CD4-positive, alpha-beta T cell (primary cell): ENCODE data around the gene COL4A3. TPM values are rescaled to one million over a fixed set of nuclear protein-coding genes. Genes with fewer than 3 reads are reported as not detected.

Experiments used
- ATAC-seq: fragments of 200-7000 bp; cut with Tn5 transposase; one replicate; pipeline ENCODE4 v1.10.0; 2022; ENCODE audit warnings: mild to moderate bottlenecking; ENCODE audit not compliant: poor library complexity
- CTCF ChIA-PET: fragments of 350-600 bp; sonication (Branson Sonifier 250); formaldehyde crosslinking; loops from one replicate; lab custom pipeline; 2021; ENCODE audit warnings: antibody characterized with exemption, inconsistent platforms; lab: Charles Lee
- POLR2A ChIA-PET: fragments of 350-600 bp; sonication (Branson Sonifier 250); formaldehyde crosslinking; loops from one replicate; lab custom pipeline; 2021; ENCODE audit warnings: antibody characterized with exemption, inconsistent platforms; lab: Charles Lee
- DNase-seq, 14 experiments: peaks; one replicate each; pipeline ENCODE4 v3.0.0-alpha.2; 2013 to 2020; ENCODE audit warnings: mixed read lengths in 2 of 14
- H3K27ac ChIP-seq, 2 donors: one replicate each; pipeline versions ENCODE4 v1.5.1 to v1.7.0; 2013; ENCODE audit warnings: low read length in 2 of 2, low read depth in 1 of 2, mild to moderate bottlenecking in 1 of 2
- H3K27me3 ChIP-seq, 2 experiments: 1 replicate in 1 of 2; 2 replicates in 1 of 2; pipeline versions ENCODE4 v1.6.1 to v1.7.0; 2013; ENCODE audit warnings: low read length in 2 of 2, control low read depth in 1 of 2, mild to moderate bottlenecking in 1 of 2, moderate library complexity in 1 of 2; ENCODE audit not compliant: insufficient read depth in 2 of 2, control insufficient read depth in 1 of 2
- H3K36me3 ChIP-seq: one replicate; pipeline ENCODE4 v1.6.1; 2013; ENCODE audit warnings: low read length, control low read depth; ENCODE audit not compliant: insufficient read depth
- H3K4me1 ChIP-seq: one replicate; pipeline ENCODE4 v1.6.1; 2013; ENCODE audit warnings: low read length, control low read depth; ENCODE audit not compliant: insufficient read depth
- H3K4me3 ChIP-seq: one replicate; pipeline ENCODE4 v1.5.1; 2013; ENCODE audit warnings: mild to moderate bottlenecking, low read length, moderate library complexity
- H3K9me3 ChIP-seq, 2 experiments: 1 replicate in 1 of 2; 2 replicates in 1 of 2; pipeline versions ENCODE4 v1.6.1 to v1.7.0; 2013; ENCODE audit warnings: low read length in 2 of 2, mild to moderate bottlenecking in 2 of 2, control low read depth in 1 of 2, moderate library complexity in 1 of 2; ENCODE audit not compliant: control insufficient read depth in 1 of 2, insufficient read depth in 1 of 2
- H3K27ac Mint-ChIP-seq: one replicate; pipeline ENCODE4 v1.8.0; 2020; ENCODE audit warnings: mixed read lengths
- H3K27me3 Mint-ChIP-seq: one replicate; pipeline ENCODE4 v1.8.0; 2021; ENCODE audit warnings: mixed read lengths
- H3K36me3 Mint-ChIP-seq: one replicate; pipeline ENCODE4 v1.8.0; 2021; ENCODE audit warnings: low read depth, mixed read lengths
- H3K4me1 Mint-ChIP-seq: one replicate; pipeline ENCODE4 v1.8.0; 2021; ENCODE audit warnings: low read depth, mixed read lengths
- H3K4me3 Mint-ChIP-seq: one replicate; pipeline ENCODE4 v1.8.0; 2020; ENCODE audit warnings: mild to moderate bottlenecking, mixed read lengths
- H3K9me3 Mint-ChIP-seq: one replicate; pipeline ENCODE4 v1.8.0; 2020; ENCODE audit warnings: mixed read lengths
- CTCF ChIP-seq: fragments of 200-600 bp; IDR thresholded peaks from one replicate; pipeline ENCODE4 v1.8.0; 2022; ENCODE audit warnings: antibody characterized with exemption, mild to moderate bottlenecking
- intact Hi-C, 2 experiments: fragments of 100-400 bp; cut with DNase I in 1 of 2; cut with micrococcal nuclease in 1 of 2; formaldehyde crosslinking; loops; one replicate each; pipeline versions ENCODE4 v1.15.1 to v1.9.0; 2023 to 2025; cut with DNase I, micrococcal nuclease
- total RNA-seq, 174 experiments: library from RNA in 2 of 174; stranded (reverse) in 2 of 174; gene quantifications; one replicate each; pipeline ENCODE4 v1.2.3 and lab custom pipeline; 2021 to 2026

COL4A3 gene
- total RNA-seq, 2 experiments from 2014 or later: not detected

- Histone ChIP-seq H3K36me3 (peaks cover 25% of the 10 kb centered on the region), H3K27me3 (no peaks in the 10 kb centered on the region), H3K4me3 (no peak overlapping the region), H3K4me1 (no peaks in the 10 kb centered on the region), H3K9me3 (no peaks in the 10 kb centered on the region), H3K27ac (no peak overlapping the region)
- CTCF ChIA-PET: no interaction called here
- POLR2A ChIA-PET: no interaction called here
- DNase-seq: no peak
- no peaks in the 10 kb centered on the region for H3K4me1 Mint-ChIP-seq
- H3K36me3 Mint-ChIP-seq: peaks cover 54% of the 10 kb centered on the region
- H3K27ac Mint-ChIP-seq: no peak overlapping the region
- H3K4me3 Mint-ChIP-seq: no peak overlapping the region
- no peaks in the 10 kb centered on the region for H3K27me3 Mint-ChIP-seq
- no peaks in the 10 kb centered on the region for H3K9me3 Mint-ChIP-seq
- no peak for ATAC-seq
- no peak for TF ChIP-seq CTCF
- intact Hi-C loops: no loop called here
Measured at GRCh38 chr2:227347117-227347516, 182.7 kb downstream of the COL4A3 start.

- H3K4me1 Mint-ChIP-seq: no peaks in the 10 kb centered on the region
- ChIA-PET CTCF (no interaction called here), POLR2A (interaction anchor here (0.6 to 1.6 kb wide), 2 partner anchors 12 to 112 kb away, joined by 4 read pairs; no protein-coding TSS in a partner anchor)
- H3K27ac Mint-ChIP-seq: no peak overlapping the region
- DNase-seq (no peak), ATAC-seq (no peak)
- Histone ChIP-seq H3K9me3 (no peaks in the 10 kb centered on the region), H3K4me1 (no peaks in the 10 kb centered on the region), H3K36me3 (peaks cover 27% of the 10 kb centered on the region), H3K4me3 (no peak overlapping the region), H3K27ac (no peak overlapping the region), H3K27me3 (no peaks in the 10 kb centered on the region)
- no peak overlapping the region for H3K4me3 Mint-ChIP-seq
- no peaks in the 10 kb centered on the region for H3K9me3 Mint-ChIP-seq
- TF ChIP-seq CTCF: no peak
- peaks cover 55% of the 10 kb centered on the region for H3K36me3 Mint-ChIP-seq
- H3K27me3 Mint-ChIP-seq: no peaks in the 10 kb centered on the region
- intact Hi-C loops: no loop called here
Measured at GRCh38 chr2:227348324-227348723, 183.9 kb downstream of the COL4A3 start.

- ATAC-seq: no peak
- no peak overlapping the region for H3K27ac Mint-ChIP-seq
- Histone ChIP-seq H3K27me3 (no peaks in the 10 kb centered on the region), H3K4me3 (no peak overlapping the region), H3K9me3 (no peaks in the 10 kb centered on the region), H3K4me1 (no peaks in the 10 kb centered on the region), H3K36me3 (peaks cover 24% of the 10 kb centered on the region), H3K27ac (no peak overlapping the region)
- intact Hi-C loops: no loop called here
- no peak for DNase-seq
- POLR2A ChIA-PET: interaction anchor here (0.6 to 1.6 kb wide), 2 partner anchors 14 to 131 kb away, joined by 3 to 4 read pairs; no protein-coding TSS in a partner anchor
- TF ChIP-seq CTCF: no peak
- H3K9me3 Mint-ChIP-seq: no peaks in the 10 kb centered on the region
- CTCF ChIA-PET: no interaction called here
- H3K4me3 Mint-ChIP-seq: no peak overlapping the region
- no peaks in the 10 kb centered on the region for H3K27me3 Mint-ChIP-seq
- H3K36me3 Mint-ChIP-seq: peaks cover 66% of the 10 kb centered on the region
- H3K4me1 Mint-ChIP-seq: no peaks in the 10 kb centered on the region
Measured at GRCh38 chr2:227349989-227350612, 185.7 kb downstream of the COL4A3 start.
